ENCODE measurements around the gene KRTAP3-1.
"Not testable (repeated sequence)": the region's sequence is repeated elsewhere in the genome, so short reads cannot be mapped to it uniquely, and the experiment has no call there.

The KRTAP3-1 gene

DNA sequence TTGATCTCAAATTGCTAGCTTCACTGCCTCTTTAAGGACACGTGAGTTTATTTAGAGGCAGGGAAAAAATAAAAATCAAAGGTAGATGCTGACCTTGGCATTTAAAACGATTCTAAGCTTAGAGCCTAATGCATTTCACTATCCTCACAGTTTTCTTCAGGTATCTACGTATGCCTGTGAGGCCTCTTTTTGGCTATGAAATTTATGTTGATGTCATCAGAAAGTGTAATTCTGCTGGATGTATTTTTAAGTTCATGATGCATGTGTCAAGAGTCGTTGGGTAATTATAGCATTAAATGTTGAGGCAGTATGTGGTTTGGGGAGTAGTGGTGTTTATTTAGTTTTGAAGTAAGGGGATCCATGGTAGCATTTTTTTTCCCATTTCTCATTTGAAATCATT, 5.0 kb downstream of the KRTAP3-1 start:
- H3K9me3 ChIP-seq: no peaks in the 10 kb centered on the region
- H3K27me3 ChIP-seq: peaks cover 28% of the 10 kb centered on the region
- no peaks in the 10 kb centered on the region for H3K4me1 ChIP-seq (ENCODE audit: control insufficient read depth in 1 of 2, insufficient read depth in 1 of 2, low read depth in 1 of 2, low read length in 1 of 2)
- no peaks in the 10 kb centered on the region for H3K36me3 ChIP-seq
- no peak overlapping the region for H3K27ac ChIP-seq
- no peak overlapping the region for H3K4me3 ChIP-seq (ENCODE audit: low read depth in 1 of 2, low read length in 1 of 2)
- TF ChIP-seq, protein P1, sequence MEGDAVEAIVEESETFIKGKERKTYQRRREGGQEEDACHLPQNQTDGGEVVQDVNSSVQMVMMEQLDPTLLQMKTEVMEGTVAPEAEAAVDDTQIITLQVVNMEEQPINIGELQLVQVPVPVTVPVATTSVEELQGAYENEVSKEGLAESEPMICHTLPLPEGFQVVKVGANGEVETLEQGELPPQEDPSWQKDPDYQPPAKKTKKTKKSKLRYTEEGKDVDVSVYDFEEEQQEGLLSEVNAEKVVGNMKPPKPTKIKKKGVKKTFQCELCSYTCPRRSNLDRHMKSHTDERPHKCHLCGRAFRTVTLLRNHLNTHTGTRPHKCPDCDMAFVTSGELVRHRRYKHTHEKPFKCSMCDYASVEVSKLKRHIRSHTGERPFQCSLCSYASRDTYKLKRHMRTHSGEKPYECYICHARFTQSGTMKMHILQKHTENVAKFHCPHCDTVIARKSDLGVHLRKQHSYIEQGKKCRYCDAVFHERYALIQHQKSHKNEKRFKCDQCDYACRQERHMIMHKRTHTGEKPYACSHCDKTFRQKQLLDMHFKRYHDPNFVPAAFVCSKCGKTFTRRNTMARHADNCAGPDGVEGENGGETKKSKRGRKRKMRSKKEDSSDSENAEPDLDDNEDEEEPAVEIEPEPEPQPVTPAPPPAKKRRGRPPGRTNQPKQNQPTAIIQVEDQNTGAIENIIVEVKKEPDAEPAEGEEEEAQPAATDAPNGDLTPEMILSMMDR (IDR thresholded peaks at IDR 0.05): no peak

DNA sequence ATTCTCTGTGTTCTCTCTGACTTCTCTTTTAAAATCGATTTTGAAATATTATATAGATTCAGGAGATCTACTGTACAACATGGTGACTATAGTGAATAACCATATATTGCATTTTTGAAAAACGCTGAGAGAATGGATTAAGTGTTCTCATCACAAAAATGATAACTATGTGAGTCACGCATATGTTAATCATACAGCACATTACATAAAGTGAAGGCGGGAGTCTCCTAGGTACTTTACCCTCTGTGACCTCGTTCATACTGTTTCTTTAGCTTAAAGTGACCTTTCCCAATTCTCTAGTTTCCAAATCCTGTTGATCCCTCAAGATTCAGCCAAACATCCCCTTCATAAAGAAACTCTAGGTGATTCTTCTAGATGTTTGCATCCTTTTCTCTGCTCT, 6.1 kb downstream of the KRTAP3-1 start:
- no peak overlapping the region for H3K27ac ChIP-seq
- TF ChIP-seq, protein P1 (IDR thresholded peaks at IDR 0.05): no peak
- H3K36me3 ChIP-seq: no peaks in the 10 kb centered on the region
- H3K4me3 ChIP-seq (ENCODE audit: low read depth in 1 of 2, low read length in 1 of 2): no peak overlapping the region
- peaks cover 36% of the 10 kb centered on the region for H3K27me3 ChIP-seq
- H3K4me1 ChIP-seq (ENCODE audit: control insufficient read depth in 1 of 2, insufficient read depth in 1 of 2, low read depth in 1 of 2, low read length in 1 of 2): no peaks in the 10 kb centered on the region
- no peaks in the 10 kb centered on the region for H3K9me3 ChIP-seq

DNA sequence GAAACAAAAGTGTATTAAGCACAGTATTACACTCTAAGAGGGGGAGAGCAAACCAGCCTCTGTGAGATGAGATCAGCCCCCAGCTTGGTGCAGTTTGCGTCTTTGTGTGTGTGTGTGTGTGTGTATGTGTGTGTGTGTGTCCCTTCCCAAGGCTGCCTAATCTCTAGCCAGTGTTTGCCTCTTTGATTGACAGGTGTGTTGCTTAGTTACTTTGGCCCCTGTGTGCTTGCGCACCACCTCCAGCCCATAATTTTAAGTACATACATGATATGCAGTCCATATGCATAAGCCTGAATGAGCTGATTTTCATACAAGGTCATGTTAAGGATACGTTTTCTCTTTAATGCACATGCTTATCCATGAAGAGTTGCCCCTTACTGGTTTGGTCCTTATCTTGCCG, 7.1 kb downstream of the KRTAP3-1 start:
- Histone ChIP-seq H3K9me3 (no peaks in the 10 kb centered on the region), H3K4me1 (ENCODE audit: control insufficient read depth in 1 of 2, insufficient read depth in 1 of 2, low read depth in 1 of 2, low read length in 1 of 2) (no peaks in the 10 kb centered on the region), H3K27ac (no peak overlapping the region), H3K4me3 (ENCODE audit: low read depth in 1 of 2, low read length in 1 of 2) (no peak overlapping the region), H3K36me3 (no peaks in the 10 kb centered on the region), H3K27me3 (peaks cover 46% of the 10 kb centered on the region)
- TF ChIP-seq, protein P1 (IDR thresholded peaks at IDR 0.05): no peak

DNA sequence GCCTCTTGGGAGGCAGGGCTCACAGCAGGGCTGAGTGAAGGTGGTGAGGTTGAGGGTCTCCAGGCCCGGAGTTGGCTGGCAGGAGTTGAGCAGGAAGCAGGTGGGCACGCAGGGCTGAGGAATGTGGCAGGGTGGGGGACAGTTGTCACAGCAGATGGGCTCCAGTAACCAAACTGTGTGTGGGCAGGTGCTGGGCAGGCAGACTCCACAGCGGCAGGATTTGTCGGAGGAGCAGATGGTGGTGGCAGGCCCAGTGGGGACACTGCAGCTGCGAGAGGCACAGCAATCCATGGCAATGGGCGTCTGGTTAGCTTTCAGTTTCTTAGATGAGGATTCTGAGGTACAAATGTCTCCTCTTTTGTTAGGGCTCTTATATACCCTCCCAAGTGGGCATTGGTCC, 9.4 kb downstream of the KRTAP3-1 start, which contains the start of gene KRTAP3-2:
KRTAP3-2 (minus strand) TSS at position 344 of the 400 bp plus-strand sequence; CDS start at position 291, 53 bp downstream.
- not testable (repeated sequence) for H3K36me3 ChIP-seq; H3K27ac ChIP-seq; H3K4me1 ChIP-seq (ENCODE audit: control insufficient read depth in 1 of 2, insufficient read depth in 1 of 2, low read depth in 1 of 2, low read length in 1 of 2); H3K4me3 ChIP-seq (ENCODE audit: low read depth in 1 of 2, low read length in 1 of 2); H3K9me3 ChIP-seq
- peaks cover 57% of the 10 kb centered on the region for H3K27me3 ChIP-seq

DNA sequence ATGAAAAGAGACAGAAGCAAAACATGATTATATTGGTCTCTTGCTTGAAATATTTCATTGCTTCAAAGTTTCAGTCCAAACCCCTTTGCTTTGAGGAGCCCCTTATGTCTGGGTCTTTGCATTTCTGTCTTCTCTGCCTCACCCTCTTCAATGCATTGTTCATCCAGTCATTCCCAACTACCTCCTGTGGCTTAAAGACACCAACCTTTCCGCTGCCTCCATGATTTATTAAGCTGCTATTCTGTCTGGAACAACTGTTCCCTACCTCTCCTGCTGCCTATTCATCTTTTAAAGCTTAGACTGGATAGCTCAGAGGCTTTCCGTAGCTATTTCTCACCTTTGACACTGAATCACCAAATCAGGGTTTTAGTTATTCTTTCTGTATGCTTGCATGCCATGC, 11.6 kb downstream of the KRTAP3-1 start:
- no peaks in the 10 kb centered on the region for H3K36me3 ChIP-seq
- H3K4me3 ChIP-seq (ENCODE audit: low read depth in 1 of 2, low read length in 1 of 2): no peak overlapping the region
- H3K27me3 ChIP-seq: peaks cover 62% of the 10 kb centered on the region
- no peaks in the 10 kb centered on the region for H3K4me1 ChIP-seq (ENCODE audit: control insufficient read depth in 1 of 2, insufficient read depth in 1 of 2, low read depth in 1 of 2, low read length in 1 of 2)
- H3K9me3 ChIP-seq: no peaks in the 10 kb centered on the region
- H3K27ac ChIP-seq: no peak overlapping the region
- TF ChIP-seq, protein P1 (IDR thresholded peaks at IDR 0.05): no peak

DNA sequence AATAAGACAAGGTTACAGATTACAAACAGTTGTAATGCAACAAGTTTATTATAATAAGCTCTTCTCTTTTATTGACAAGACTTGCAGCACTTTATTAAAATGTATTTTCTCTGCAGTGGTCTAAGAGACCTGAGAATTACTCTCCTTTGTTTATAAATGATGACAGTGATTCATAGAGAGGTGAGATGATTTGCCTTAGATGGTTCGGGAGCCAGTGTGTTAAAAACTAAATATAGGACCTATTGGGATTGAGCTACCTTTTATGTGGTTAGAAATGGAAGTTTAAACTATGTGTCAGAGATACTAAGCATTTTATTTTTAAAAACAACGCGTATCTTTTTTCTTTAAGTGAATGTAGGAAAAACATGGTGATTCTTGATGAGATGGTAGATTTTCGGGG, 12.1 kb downstream of the KRTAP3-1 start:
- H3K9me3 ChIP-seq: no peaks in the 10 kb centered on the region
- H3K4me3 ChIP-seq (ENCODE audit: low read depth in 1 of 2, low read length in 1 of 2): no peak overlapping the region
- TF ChIP-seq, protein P1 (IDR thresholded peaks at IDR 0.05): no peak
- peaks cover 56% of the 10 kb centered on the region for H3K27me3 ChIP-seq
- H3K36me3 ChIP-seq: no peaks in the 10 kb centered on the region
- no peak overlapping the region for H3K27ac ChIP-seq
- no peaks in the 10 kb centered on the region for H3K4me1 ChIP-seq (ENCODE audit: control insufficient read depth in 1 of 2, insufficient read depth in 1 of 2, low read depth in 1 of 2, low read length in 1 of 2)

Data from neutrophil (primary cell).